PC-3 (cell line): Measurements from ENCODE around the gene TNFSF10.

ENCODE experiments used
- CTCF ChIP-seq: fragments of 300-600 bp; sonication (generic); conservative IDR thresholded peaks from 2 replicates; pipeline ENCODE4 v1.5.1; 2017; ENCODE audit warnings: antibody characterized with exemption, low read depth, mild to moderate bottlenecking, low read length
- EZH2 ChIP-seq: fragments of 300-600 bp; sonication (generic); IDR thresholded peaks from one replicate; pipeline ENCODE4 v1.6.1; 2017; ENCODE audit warnings: antibody characterized with exemption, mild to moderate bottlenecking, low read length; ENCODE audit not compliant: unreplicated experiment
- EZH2phosphoT487 ChIP-seq: fragments of 300-600 bp; sonication (generic); IDR thresholded peaks from 2 replicates; pipeline ENCODE4 v1.6.1; 2018; ENCODE audit warnings: mild to moderate bottlenecking, antibody characterized with exemption, low read length, borderline replicate concordance

DNA sequence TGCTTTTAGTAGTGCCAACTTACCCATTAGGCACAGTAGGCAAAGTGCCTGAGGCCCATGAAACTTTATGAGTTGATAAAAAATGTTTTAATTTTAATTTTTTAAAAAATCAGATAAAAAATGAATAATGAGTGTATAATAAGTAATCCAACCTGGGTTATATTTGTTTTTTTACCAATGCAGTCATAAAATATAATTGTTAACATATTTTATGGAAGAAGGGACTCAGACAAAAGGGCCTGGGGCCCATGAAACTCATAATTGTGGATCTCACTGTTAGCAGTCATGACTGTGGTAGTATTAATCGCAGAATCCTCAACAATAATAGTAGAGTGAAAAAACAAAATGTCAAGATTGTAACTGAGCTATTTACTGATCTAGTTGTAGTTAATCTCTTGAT is 16.8 kb upstream of the TNFSF10 start:
- no peak for TF ChIP-seq CTCF
- no peak for TF ChIP-seq EZH2
- TF ChIP-seq EZH2phosphoT487: no peak
